Cardiac muscle cell (in vitro differentiated cells and primary cell): Measurements from ENCODE around the gene C4orf50. TPM values are rescaled to one million over a fixed set of nuclear protein-coding genes. Genes with fewer than 3 reads are reported as not detected.

Experiments
- DNase-seq, 2 donors: peaks; one replicate each; pipeline versions ENCODE4 v3.0.0 to v3.0.0-alpha.2; 2010 to 2017; ENCODE audit warnings: low read depth in 1 of 2, low spot score in 1 of 2
- H3K27ac ChIP-seq: fragments of 200-600 bp; sonication (generic); 2 replicates; pipeline ENCODE4 v1.5.1; 2016
- H3K27me3 ChIP-seq: fragments of 200-600 bp; sonication (generic); 2 replicates; pipeline ENCODE4 v1.6.0; 2016; ENCODE audit warnings: control low read depth
- H3K36me3 ChIP-seq: fragments of 200-600 bp; sonication (generic); 2 replicates; pipeline ENCODE4 v1.5.1; 2016; ENCODE audit warnings: control low read depth
- H3K4me1 ChIP-seq: fragments of 200-600 bp; sonication (generic); 2 replicates; pipeline ENCODE4 v1.8.1; 2017; ENCODE audit warnings: low read depth, mild to moderate bottlenecking, mixed run types
- H3K4me3 ChIP-seq: fragments of 200-600 bp; sonication (generic); 2 replicates; pipeline ENCODE4 v1.5.1; 2016; ENCODE audit warnings: mild to moderate bottlenecking
- H3K9me3 ChIP-seq: fragments of 200-600 bp; sonication (generic); 2 replicates; pipeline ENCODE4 v1.5.1; 2017; ENCODE audit warnings: low read depth, mild to moderate bottlenecking, control low read depth
- polyA plus RNA-seq: library from polyadenylated mRNA; unstranded; fragments of >200 nt; fragmentation: Nextera tagmentation; extraction: Ambion mirVana; gene quantifications from 2 replicates; pipeline ENCODE4 v1.2.1, GENCODE V29; 2016
- total RNA-seq: library from RNA; depleted of rRNA; stranded (reverse); fragments of >200 nt; gene quantifications from 2 replicates; pipeline ENCODE4 v1.2.3, GENCODE V29; 2016
- TF ChIP-seq, protein P1 (sequence below): IDR thresholded peaks from 2 replicates; pipeline ENCODE4 v1.5.1; 2012; ENCODE audit warnings: low read depth, mild to moderate bottlenecking, low read length

C4orf50 gene
- total and polyA plus RNA-seq, 2 experiments from 2014 or later, result 0.15 TPM; not detected in 1

DNA sequence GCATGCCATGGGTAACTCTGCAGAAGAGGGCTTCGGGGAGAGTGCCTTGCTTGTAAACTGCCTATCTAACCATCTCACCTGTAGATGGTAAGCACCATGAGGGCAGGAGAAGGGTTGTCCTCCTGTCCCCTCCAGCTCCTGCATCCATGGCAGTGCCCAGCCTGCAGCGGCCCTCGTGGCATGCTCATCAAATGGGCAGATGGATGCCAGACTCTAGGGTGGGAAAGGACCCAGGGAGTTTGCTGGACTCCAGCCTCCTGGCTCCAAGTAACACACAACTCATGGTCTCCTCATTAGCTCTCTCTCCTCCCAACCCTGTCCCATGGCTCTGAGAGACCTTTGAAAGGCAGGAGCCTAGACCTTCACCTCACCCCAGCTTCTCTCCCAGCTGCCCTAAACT, 95.7 kb downstream of the C4orf50 start:
- no peaks in the 10 kb centered on the region for H3K9me3 ChIP-seq
- DNase-seq, result no peak
- H3K4me3 ChIP-seq, result no peak overlapping the region
- no peak overlapping the region for H3K27ac ChIP-seq
- H3K4me1 ChIP-seq, result no peaks in the 10 kb centered on the region
- H3K27me3 ChIP-seq, result no peaks in the 10 kb centered on the region
- TF ChIP-seq, protein P1, sequence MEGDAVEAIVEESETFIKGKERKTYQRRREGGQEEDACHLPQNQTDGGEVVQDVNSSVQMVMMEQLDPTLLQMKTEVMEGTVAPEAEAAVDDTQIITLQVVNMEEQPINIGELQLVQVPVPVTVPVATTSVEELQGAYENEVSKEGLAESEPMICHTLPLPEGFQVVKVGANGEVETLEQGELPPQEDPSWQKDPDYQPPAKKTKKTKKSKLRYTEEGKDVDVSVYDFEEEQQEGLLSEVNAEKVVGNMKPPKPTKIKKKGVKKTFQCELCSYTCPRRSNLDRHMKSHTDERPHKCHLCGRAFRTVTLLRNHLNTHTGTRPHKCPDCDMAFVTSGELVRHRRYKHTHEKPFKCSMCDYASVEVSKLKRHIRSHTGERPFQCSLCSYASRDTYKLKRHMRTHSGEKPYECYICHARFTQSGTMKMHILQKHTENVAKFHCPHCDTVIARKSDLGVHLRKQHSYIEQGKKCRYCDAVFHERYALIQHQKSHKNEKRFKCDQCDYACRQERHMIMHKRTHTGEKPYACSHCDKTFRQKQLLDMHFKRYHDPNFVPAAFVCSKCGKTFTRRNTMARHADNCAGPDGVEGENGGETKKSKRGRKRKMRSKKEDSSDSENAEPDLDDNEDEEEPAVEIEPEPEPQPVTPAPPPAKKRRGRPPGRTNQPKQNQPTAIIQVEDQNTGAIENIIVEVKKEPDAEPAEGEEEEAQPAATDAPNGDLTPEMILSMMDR, result no peak
- no peaks in the 10 kb centered on the region for H3K36me3 ChIP-seq

DNA sequence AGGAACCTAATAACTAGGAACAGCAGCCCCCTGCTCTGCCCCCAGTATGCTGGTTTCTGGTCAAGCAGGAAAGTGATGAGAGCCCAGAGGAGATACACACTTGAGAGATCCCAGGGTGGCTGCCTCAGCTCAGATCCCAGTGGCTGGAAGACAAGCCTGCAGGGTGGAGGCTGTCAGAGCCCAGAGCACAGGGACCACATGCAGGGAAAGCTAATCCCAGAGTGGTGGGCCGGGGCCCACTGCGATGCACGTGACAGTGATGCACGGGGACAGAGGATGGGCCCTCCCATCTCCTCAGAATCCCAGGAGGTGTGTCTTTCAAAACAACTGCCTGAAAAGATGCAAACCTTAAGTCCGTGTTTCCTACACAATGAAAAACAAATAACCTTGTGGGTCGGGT, 96.2 kb downstream of the C4orf50 start:
- TF ChIP-seq, protein P1, result no peak
- Histone ChIP-seq H3K27me3 (no peaks in the 10 kb centered on the region), H3K9me3 (no peaks in the 10 kb centered on the region), H3K4me1 (no peaks in the 10 kb centered on the region), H3K4me3 (no peak overlapping the region), H3K27ac (no peak overlapping the region), H3K36me3 (no peaks in the 10 kb centered on the region)
- no peak for DNase-seq

DNA sequence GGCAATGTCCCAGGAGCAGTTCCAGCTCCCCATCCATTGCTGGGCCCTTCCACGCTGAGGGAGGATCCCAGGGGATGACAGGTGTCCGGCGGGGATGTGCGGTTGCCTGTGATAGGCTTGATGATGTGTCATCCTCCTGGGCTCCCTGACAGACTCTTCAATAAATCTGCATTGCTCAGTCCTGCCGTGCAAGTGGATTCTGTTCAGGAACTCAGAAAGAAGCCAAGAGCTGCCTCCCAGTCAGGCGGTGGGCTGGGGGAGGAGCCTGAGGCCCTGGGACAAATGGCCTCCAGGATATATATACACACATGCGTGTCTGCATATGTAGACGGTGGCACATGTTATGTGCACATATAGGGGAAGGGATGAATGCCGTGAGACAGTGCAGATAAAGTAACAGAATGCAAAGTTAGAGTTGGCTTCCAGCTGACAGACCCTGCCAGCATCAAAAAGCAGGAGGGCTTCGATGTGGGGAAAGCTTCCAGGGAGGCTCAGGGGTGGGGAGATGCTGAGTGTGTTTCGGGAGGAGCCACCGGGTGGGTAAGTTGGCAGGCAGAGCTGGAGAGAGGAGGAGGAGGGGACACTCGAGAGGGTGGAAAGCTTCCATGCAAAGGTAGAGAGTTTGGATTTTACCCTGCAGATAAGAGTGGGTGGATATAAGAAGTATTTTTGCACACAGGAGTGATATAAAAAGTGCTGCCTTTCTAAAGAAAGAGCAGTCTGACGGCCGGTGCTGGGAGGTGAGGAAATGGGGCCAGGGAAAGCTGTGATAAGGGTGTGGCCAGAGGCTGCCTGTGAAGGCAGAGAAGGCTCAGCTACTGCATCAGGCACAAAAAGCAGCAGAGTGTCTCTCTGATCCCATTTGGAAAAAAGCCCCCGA, 96.9 kb downstream of the C4orf50 start:
- Histone ChIP-seq H3K27me3 (no peaks in the 10 kb centered on the region), H3K4me1 (no peaks in the 10 kb centered on the region), H3K9me3 (no peaks in the 10 kb centered on the region), H3K36me3 (no peaks in the 10 kb centered on the region), H3K27ac (no peak overlapping the region), H3K4me3 (no peak overlapping the region)
- DNase-seq, result no peak
- TF ChIP-seq, protein P1, result no peak

DNA sequence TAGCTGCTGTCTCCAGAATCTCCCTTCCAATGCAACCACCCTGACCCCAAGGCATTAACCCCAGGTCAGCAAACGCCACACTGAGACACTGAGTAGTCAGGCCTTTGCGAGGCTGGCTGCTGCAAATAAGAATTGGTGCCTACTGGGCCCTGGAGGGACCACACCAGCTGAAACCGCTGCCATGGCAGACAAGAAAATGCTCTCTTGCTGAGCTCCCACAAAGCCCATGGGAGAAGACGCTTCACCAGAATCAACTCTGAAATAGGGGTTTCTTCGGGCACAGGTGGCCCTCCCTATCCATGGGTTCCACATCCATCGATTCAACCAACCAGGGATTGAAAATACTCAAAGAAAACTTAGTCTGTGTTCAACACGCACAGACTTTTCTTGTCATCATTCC, 98.7 kb downstream of the C4orf50 start:
- DNase-seq, result no peak
- H3K36me3 ChIP-seq, result no peaks in the 10 kb centered on the region
- H3K4me3 ChIP-seq, result no peak overlapping the region
- TF ChIP-seq, protein P1, result no peak
- no peaks in the 10 kb centered on the region for H3K4me1 ChIP-seq
- no peak overlapping the region for H3K27ac ChIP-seq
- H3K9me3 ChIP-seq, result no peaks in the 10 kb centered on the region
- no peaks in the 10 kb centered on the region for H3K27me3 ChIP-seq

DNA sequence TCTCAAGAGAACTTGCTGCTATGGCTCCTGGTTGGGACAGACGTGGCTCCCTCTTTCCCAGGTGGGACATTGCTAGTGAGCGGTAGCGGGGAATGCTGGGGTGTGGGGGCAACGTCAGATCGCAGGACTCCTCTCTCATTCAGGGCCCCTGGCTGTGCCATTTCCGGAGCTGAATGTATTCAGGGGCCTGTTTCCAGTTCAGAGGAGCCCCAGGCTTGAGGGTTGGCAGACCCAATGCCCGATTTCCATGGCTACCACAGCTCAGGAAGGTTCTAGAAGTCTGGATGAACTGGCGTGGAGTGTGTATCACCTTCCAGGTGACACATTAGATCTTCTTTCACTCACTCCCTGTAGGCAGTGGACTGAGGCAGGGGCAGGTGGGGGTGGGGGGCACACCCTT, 99.2 kb downstream of the C4orf50 start:
- TF ChIP-seq, protein P1, result no peak

More for the DNA sequence above, 99.2 kb downstream of the C4orf50 start:
- Histone ChIP-seq H3K27ac (no peak overlapping the region), H3K27me3 (no peaks in the 10 kb centered on the region), H3K36me3 (no peaks in the 10 kb centered on the region), H3K4me1 (no peaks in the 10 kb centered on the region), H3K4me3 (no peak overlapping the region), H3K9me3 (no peaks in the 10 kb centered on the region)
- no peak for DNase-seq
